Panc1 (cell line): Measurements from ENCODE around the gene PRRX1. TPM values are rescaled to one million over a fixed set of nuclear protein-coding genes. Genes with fewer than 3 reads are reported as not detected.
A peak's percentile ranks its signal among the peaks of the same experiment; 100 is the strongest.

Experiments
- ATAC-seq: fragments of 200-7000 bp; cut with Tn5 transposase; 2 replicates; pipeline ENCODE4 v1.9.1; 2020; ENCODE audit warnings: mild to moderate bottlenecking, moderate library complexity
- Bru-seq: library from RNA; stranded (reverse); fragments of 400-500 nt; gene quantifications from one replicate; lab custom pipeline; 2021; lab: Mats Ljungman, UMichigan
- BruChase-seq, 2 experiments: library from RNA; stranded (reverse); fragments of 400-500 nt; gene quantifications; one replicate each; lab custom pipeline; 2021; lab: Mats Ljungman, UMichigan
- BruUV-seq: library from RNA; stranded (reverse); fragments of 400-500 nt; replicated peaks from 2 replicates; lab custom pipeline; 2021; lab: Mats Ljungman, UMichigan
- CTCF ChIA-PET: fragments of 300-600 bp; sonication (Branson Sonifier 250); formaldehyde crosslinking; loops from one replicate; lab custom pipeline; 2022; ENCODE audit warnings: antibody characterized with exemption; lab: Charles Lee
- POLR2A ChIA-PET: fragments of 300-600 bp; sonication (Branson Sonifier 250); formaldehyde crosslinking; loops from one replicate; lab custom pipeline; 2022; ENCODE audit warnings: antibody characterized with exemption; lab: Charles Lee
- DNase-seq: peaks from one replicate; pipeline ENCODE4 v3.0.0-alpha.2; 2010; ENCODE audit warnings: low read depth, low spot score
- H3K27ac ChIP-seq: 2 replicates; pipeline ENCODE4 v1.5.1; 2011; ENCODE audit warnings: mild to moderate bottlenecking, low read length, inconsistent platforms
- H3K27me3 ChIP-seq: fragments of 200-500 bp; sonication (Bioruptor generic); 2 replicates; pipeline ENCODE4 v1.6.0; 2014; ENCODE audit warnings: low read length, inconsistent platforms; ENCODE audit not compliant: control insufficient read depth, insufficient read depth
- H3K36me3 ChIP-seq: fragments of 200-500 bp; sonication (Bioruptor generic); 2 replicates; pipeline ENCODE4 v1.5.1; 2014; ENCODE audit warnings: inconsistent platforms, mild to moderate bottlenecking, low read length, moderate library complexity; ENCODE audit not compliant: control insufficient read depth, insufficient read depth
- H3K4me1 ChIP-seq: 2 replicates; pipeline ENCODE4 v1.5.1; 2011; ENCODE audit warnings: inconsistent platforms, mild to moderate bottlenecking, low read length, moderate library complexity; ENCODE audit not compliant: control insufficient read depth, insufficient read depth
- H3K4me3 ChIP-seq, 2 experiments: 2 replicates each; pipeline ENCODE4 v1.5.1; 2011 to 2012; ENCODE audit warnings: low read depth in 2 of 2, low read length in 2 of 2, mild to moderate bottlenecking in 2 of 2, inconsistent platforms in 1 of 2, moderate library complexity in 1 of 2
- H3K9me3 ChIP-seq: fragments of 200-500 bp; sonication (Bioruptor generic); 2 replicates; pipeline ENCODE4 v1.5.1; 2014; ENCODE audit warnings: low read depth, mild to moderate bottlenecking, inconsistent platforms, low read length, moderate library complexity; ENCODE audit not compliant: control insufficient read depth, insufficient read depth
- POLR2AphosphoS5 ChIP-seq: IDR thresholded peaks from 2 replicates; pipeline ENCODE4 v1.6.1; 2012; ENCODE audit warnings: mild to moderate bottlenecking, low read depth, low read length, moderate library complexity
- SIN3A ChIP-seq: IDR thresholded peaks from 2 replicates; pipeline ENCODE4 v1.6.1; 2012; ENCODE audit warnings: low read depth, mild to moderate bottlenecking, low read length, moderate library complexity, borderline replicate concordance; ENCODE audit not compliant: insufficient read depth
- TCF7L2 ChIP-seq: IDR thresholded peaks from 2 replicates; pipeline ENCODE4 v1.6.1; 2011; ENCODE audit warnings: mild to moderate bottlenecking, low read depth, low read length, inconsistent platforms
- in situ Hi-C: cut with HindIII; loops from 2 replicates; pipeline ENCODE4 v1.10.0; 2016; ENCODE audit warnings: low sequenced_read_pairs, low pct_unique_long_range_greater_than_20kb
- intact Hi-C: fragments of 100-400 bp; cut with micrococcal nuclease; formaldehyde crosslinking; loops from one replicate; pipeline ENCODE4 v1.10.0; 2022; ENCODE audit not compliant: unreplicated experiment
- long read RNA-seq: library from polyadenylated mRNA; unstranded; transcript quantifications from one replicate; pipeline ENCODE4 v2.0.0, GENCODE V29; 2021; ENCODE audit not compliant: unreplicated experiment
- polyA plus RNA-seq: library from polyadenylated mRNA; unstranded; fragments of >200 nt; gene quantifications from one replicate; pipeline ENCODE4 v1.2.1, GENCODE V29; 2012; ENCODE audit warnings: missing spikeins; ENCODE audit not compliant: insufficient read length
- total RNA-seq: library from RNA; stranded (reverse); gene quantifications from one replicate; pipeline ENCODE4 v1.2.1, GENCODE V29; 2021; ENCODE audit not compliant: unreplicated experiment
- TF ChIP-seq, protein P1 (sequence below): fragments of 450-650 bp; IDR thresholded peaks from 2 replicates; pipeline ENCODE4 v1.5.1; 2017; ENCODE audit warnings: mild to moderate bottlenecking
- TF ChIP-seq, protein P2 (sequence below), 2 experiments: IDR thresholded peaks; 2 replicates each; pipeline ENCODE4 v1.6.1; 2011 to 2012; ENCODE audit warnings: low read depth in 2 of 2, control low read depth in 1 of 2, low read length in 1 of 2, mild to moderate bottlenecking in 1 of 2, moderate library complexity in 1 of 2; ENCODE audit not compliant: insufficient read depth in 1 of 2

PRRX1 gene
- 0.69 TPM for total RNA-seq
- 0.18 TPM for polyA plus RNA-seq
- Bru-seq, nascent RNA, result percentile 26 among the genes with signal in this experiment
- percentile 24 among the genes with signal in this experiment for BruChase-seq, experiment 1, labeled RNA remaining after a 2-hour chase
- percentile 27 among the genes with signal in this experiment for BruChase-seq, experiment 2, labeled RNA remaining after a 6-hour chase
- long read RNA-seq, result 0 reads

DNA sequence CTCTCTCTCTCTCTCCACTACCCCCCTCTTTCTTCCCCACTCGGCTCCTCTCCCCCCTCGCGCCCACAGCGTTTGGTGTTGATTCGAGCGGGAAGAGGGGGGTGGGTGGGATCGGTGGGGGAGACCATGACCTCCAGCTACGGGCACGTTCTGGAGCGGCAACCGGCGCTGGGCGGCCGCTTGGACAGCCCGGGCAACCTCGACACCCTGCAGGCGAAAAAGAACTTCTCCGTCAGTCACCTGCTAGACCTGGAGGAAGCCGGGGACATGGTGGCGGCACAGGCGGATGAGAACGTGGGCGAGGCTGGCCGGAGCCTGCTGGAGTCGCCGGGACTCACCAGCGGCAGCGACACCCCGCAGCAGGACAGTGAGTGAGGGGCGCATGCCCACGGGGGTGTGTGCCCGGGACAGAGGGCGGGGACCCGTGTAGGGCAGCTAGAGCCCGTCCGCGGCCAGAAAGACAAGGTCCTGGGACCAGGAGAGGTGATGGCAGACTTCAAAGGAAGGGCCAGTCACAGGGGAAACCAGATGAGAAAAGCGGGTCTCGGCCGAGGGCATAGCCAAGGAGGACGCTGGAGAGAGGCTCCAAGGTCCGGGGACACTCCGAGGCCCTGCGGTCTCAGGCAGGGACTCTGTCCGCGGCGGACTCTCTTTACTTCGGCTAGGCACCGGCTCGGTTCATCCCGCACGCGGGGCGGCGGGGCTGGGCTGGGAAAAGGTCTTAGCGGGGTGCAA is at the start of gene PRRX1:
Gene PRRX1 (plus strand): TSS at position 39 of the 735 bp plus-strand sequence. CDS start 88 bp downstream, at position 127.
- POLR2A ChIA-PET, result no interaction called here
- Histone ChIP-seq H3K27ac (0 out of 2 replicates have a peak within 1 kb of the TSS, but pooled peaks have one; percentile 29), H3K27me3 (peaks cover 8% of the 10 kb centered on the region; the same call in 1 of the 2 replicates), H3K4me3 (peak within 1 kb of the TSS; percentile 54 to 55), H3K36me3 (no peaks in the 10 kb centered on the region), H3K4me1 (0 out of 2 replicates have a peak, but pooled peaks cover 3% of the 10 kb centered on the region), H3K9me3 (no peaks in the 10 kb centered on the region)
- intact Hi-C loops, result no loop called here
- TF ChIP-seq SIN3A (no peak), TCF7L2 (peak; percentile 89)
- DNase-seq (no peak), ATAC-seq (peak; percentile 67)
- in situ Hi-C loops, result no loop called here
- CTCF ChIA-PET, result no interaction called here
- BruUV-seq, result no TSS peak

DNA sequence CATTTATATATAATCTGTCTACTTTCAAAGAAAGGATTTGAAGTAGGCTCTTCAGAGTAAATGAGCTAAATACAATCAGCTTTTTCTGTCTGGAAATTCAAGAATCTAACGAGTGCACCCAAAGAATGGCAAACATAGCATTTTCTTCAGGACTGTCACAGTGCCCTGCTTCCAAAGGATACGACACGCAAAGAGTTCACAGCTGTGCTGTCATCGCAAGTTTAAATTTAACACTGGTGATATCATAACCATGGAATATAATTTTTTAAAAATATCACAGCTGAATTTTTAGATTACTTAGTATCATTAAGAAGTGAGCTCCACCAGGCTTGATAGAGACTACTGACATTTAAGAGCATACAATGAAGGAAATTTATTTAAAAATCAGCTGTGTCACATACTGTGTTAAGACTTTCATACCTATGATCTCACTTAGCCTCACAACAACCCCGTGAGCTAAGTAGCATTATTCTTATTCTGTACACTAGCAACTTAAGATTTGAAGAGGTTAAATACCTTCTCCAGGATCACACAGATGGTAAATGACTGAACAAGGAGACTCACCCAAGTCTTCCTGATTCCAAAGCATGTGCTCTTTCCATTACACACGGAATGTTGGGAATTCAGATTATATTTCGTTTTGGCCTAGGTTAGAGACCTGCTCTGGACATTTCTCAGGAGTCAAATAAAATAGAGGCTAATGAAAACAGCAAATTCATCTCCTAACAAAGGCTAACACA is 46.2 kb upstream of the PRRX1 start:
- no TSS peak for BruUV-seq
- intact Hi-C loops, result no loop called here
- Histone ChIP-seq H3K4me1 (no peaks in the 10 kb centered on the region), H3K4me3 (no peak overlapping the region), H3K36me3 (no peaks in the 10 kb centered on the region), H3K27ac (no peak overlapping the region), H3K27me3 (no peaks in the 10 kb centered on the region), H3K9me3 (no peaks in the 10 kb centered on the region)
- ATAC-seq (no peak), DNase-seq (no peak)
- in situ Hi-C loops, result no loop called here
- TF ChIP-seq SIN3A (no peak), POLR2AphosphoS5 (no peak), TCF7L2 (no peak)
- TF ChIP-seq, protein P1, sequence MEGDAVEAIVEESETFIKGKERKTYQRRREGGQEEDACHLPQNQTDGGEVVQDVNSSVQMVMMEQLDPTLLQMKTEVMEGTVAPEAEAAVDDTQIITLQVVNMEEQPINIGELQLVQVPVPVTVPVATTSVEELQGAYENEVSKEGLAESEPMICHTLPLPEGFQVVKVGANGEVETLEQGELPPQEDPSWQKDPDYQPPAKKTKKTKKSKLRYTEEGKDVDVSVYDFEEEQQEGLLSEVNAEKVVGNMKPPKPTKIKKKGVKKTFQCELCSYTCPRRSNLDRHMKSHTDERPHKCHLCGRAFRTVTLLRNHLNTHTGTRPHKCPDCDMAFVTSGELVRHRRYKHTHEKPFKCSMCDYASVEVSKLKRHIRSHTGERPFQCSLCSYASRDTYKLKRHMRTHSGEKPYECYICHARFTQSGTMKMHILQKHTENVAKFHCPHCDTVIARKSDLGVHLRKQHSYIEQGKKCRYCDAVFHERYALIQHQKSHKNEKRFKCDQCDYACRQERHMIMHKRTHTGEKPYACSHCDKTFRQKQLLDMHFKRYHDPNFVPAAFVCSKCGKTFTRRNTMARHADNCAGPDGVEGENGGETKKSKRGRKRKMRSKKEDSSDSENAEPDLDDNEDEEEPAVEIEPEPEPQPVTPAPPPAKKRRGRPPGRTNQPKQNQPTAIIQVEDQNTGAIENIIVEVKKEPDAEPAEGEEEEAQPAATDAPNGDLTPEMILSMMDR, result no peak
- TF ChIP-seq, protein P2, sequence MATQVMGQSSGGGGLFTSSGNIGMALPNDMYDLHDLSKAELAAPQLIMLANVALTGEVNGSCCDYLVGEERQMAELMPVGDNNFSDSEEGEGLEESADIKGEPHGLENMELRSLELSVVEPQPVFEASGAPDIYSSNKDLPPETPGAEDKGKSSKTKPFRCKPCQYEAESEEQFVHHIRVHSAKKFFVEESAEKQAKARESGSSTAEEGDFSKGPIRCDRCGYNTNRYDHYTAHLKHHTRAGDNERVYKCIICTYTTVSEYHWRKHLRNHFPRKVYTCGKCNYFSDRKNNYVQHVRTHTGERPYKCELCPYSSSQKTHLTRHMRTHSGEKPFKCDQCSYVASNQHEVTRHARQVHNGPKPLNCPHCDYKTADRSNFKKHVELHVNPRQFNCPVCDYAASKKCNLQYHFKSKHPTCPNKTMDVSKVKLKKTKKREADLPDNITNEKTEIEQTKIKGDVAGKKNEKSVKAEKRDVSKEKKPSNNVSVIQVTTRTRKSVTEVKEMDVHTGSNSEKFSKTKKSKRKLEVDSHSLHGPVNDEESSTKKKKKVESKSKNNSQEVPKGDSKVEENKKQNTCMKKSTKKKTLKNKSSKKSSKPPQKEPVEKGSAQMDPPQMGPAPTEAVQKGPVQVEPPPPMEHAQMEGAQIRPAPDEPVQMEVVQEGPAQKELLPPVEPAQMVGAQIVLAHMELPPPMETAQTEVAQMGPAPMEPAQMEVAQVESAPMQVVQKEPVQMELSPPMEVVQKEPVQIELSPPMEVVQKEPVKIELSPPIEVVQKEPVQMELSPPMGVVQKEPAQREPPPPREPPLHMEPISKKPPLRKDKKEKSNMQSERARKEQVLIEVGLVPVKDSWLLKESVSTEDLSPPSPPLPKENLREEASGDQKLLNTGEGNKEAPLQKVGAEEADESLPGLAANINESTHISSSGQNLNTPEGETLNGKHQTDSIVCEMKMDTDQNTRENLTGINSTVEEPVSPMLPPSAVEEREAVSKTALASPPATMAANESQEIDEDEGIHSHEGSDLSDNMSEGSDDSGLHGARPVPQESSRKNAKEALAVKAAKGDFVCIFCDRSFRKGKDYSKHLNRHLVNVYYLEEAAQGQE (IDR thresholded peaks at IDR 0.05; ENCODE audit: insufficient read depth in 1 of 2, low read depth in 2 of 2, low read length in 1 of 2), result no peak
- POLR2A ChIA-PET, result no interaction called here
- CTCF ChIA-PET, result no interaction called here
